Right ventricle myocardium superior (tissue), 1 donor: ENCODE data around the gene TSC22D4. TPM values are rescaled to one million over a fixed set of nuclear protein-coding genes. Genes with fewer than 3 reads are reported as not detected.
A peak's percentile ranks its signal among the peaks of the same experiment; 100 is the strongest.
"Not testable (repeated sequence)": the region's sequence is repeated elsewhere in the genome, so short reads cannot be mapped to it uniquely, and the experiment has no call there.

Source experiments
- ATAC-seq: fragments of 200-7000 bp; cut with Tn5 transposase; one replicate; pipeline ENCODE4 v1.9.1; 2020; ENCODE audit warnings: mild to moderate bottlenecking; ENCODE audit not compliant: poor library complexity
- DNase-seq: peaks from one replicate; pipeline ENCODE4 v3.0.0-alpha.2; 2020
- intact Hi-C: fragments of 100-400 bp; cut with DNase I; formaldehyde crosslinking; loops from one replicate; pipeline ENCODE4 v1.11.2; 2022
- total RNA-seq: library from RNA; stranded (reverse); fragmentation: NEBNext Ultra II Directional; extraction: Animal tissue kit (Norgen Biotek cat#: 25700); gene quantifications from one replicate; pipeline ENCODE4 v1.2.1, GENCODE V29; 2021
- donor health status: DM: no; HTN: yes; CAD: no; lungs with severe emphysema.

TSC22D4 gene
- total RNA-seq, 1 donor from 2014 or later = 47.4 TPM

- intact Hi-C loops = no loop called here
- ATAC-seq = no peak
- DNase-seq = no peak
These were observed 22.5 kb downstream of the TSC22D4 start for GRCh38 chr7:100456562-100456961.

GRCh38 chr7:100455206-100455605, 23.8 kb downstream of the TSC22D4 start:
- intact Hi-C loops = no loop called here
- ATAC-seq (no peak), DNase-seq (no peak)

GRCh38 chr7:100453854-100454253, 25.2 kb downstream of the TSC22D4 start:
- intact Hi-C loops, ATAC-seq, DNase-seq: not testable (repeated sequence)

- DNase-seq (no peak), ATAC-seq (no peak)
- intact Hi-C loops = no loop called here
These were observed 26.5 kb downstream of the TSC22D4 start for GRCh38 chr7:100452513-100452912.

GRCh38 chr7:100449190-100449795, 29.7 kb downstream of the TSC22D4 start:
- ATAC-seq (no peak), DNase-seq (no peak)
- intact Hi-C loops = no loop called here

- intact Hi-C loops, ATAC-seq: not testable (repeated sequence)
- peak; percentile 1 for DNase-seq
These were observed 31.7 kb downstream of the TSC22D4 start for GRCh38 chr7:100447363-100447762.

GRCh38 chr7:100446040-100446439, 33.0 kb downstream of the TSC22D4 start:
- no peak for ATAC-seq
- intact Hi-C loops = no loop called here
- peak; percentile 8 for DNase-seq

GRCh38 chr7:100444311-100445278, 34.4 kb downstream of the TSC22D4 start:
- peak; percentile 49 for DNase-seq
- peak; percentile 41 for ATAC-seq
- intact Hi-C loops = no loop called here

- intact Hi-C loops = no loop called here
- ATAC-seq (no peak), DNase-seq (peak; percentile 13)
These were observed 35.7 kb downstream of the TSC22D4 start for GRCh38 chr7:100443096-100443840.

GRCh38 chr7:100441641-100442535, 37.1 kb downstream of the TSC22D4 start:
- intact Hi-C loops = no loop called here
- no peak for ATAC-seq
- DNase-seq = peak; percentile 17

GRCh38 chr7:100439244-100439643, 39.8 kb downstream of the TSC22D4 start:
- DNase-seq, intact Hi-C loops, ATAC-seq: not testable (repeated sequence)

- intact Hi-C loops, DNase-seq, ATAC-seq: not testable (repeated sequence)
These were observed 40.3 kb downstream of the TSC22D4 start for GRCh38 chr7:100438731-100439130.

- DNase-seq (no peak), ATAC-seq (no peak)
- intact Hi-C loops = no loop called here
These were observed 40.8 kb downstream of the TSC22D4 start for GRCh38 chr7:100438172-100438571.

GRCh38 chr7:100437150-100438100, 41.6 kb downstream of the TSC22D4 start:
- no peak for ATAC-seq
- DNase-seq = no peak
- intact Hi-C loops = no loop called here

- peak; percentile 59 for DNase-seq
- peak; percentile 40 for ATAC-seq
- intact Hi-C loops = no loop called here
These were observed 43.4 kb downstream of the TSC22D4 start for GRCh38 chr7:100435401-100436304.
